HG03469 (cell line): ENCODE results near the gene ZNF256.

Experiments
- ATAC-seq: cut with Tn5 transposase; IDR thresholded peaks from one replicate; pipeline ENCODE4 v1.9.1; 2021; ENCODE audit warnings: mild to moderate bottlenecking, moderate library complexity, moderate number of reproducible peaks; ENCODE audit not compliant: unreplicated experiment

Gene ZNF256

GRCh38 chr19:57900311-57900710 is 47.2 kb downstream of the ZNF256 start:
- no peak for ATAC-seq
